GM19438 (cell line): Measurements from ENCODE around the gene PCDHB9.
"Not testable (repeated sequence)": the region's sequence is repeated elsewhere in the genome, so short reads cannot be mapped to it uniquely, and the experiment has no call there.

Experiments used
- ATAC-seq: cut with Tn5 transposase; IDR thresholded peaks from one replicate; pipeline ENCODE4 v1.9.1; 2021; ENCODE audit warnings: low read depth; ENCODE audit not compliant: unreplicated experiment

The PCDHB9 gene

DNA sequence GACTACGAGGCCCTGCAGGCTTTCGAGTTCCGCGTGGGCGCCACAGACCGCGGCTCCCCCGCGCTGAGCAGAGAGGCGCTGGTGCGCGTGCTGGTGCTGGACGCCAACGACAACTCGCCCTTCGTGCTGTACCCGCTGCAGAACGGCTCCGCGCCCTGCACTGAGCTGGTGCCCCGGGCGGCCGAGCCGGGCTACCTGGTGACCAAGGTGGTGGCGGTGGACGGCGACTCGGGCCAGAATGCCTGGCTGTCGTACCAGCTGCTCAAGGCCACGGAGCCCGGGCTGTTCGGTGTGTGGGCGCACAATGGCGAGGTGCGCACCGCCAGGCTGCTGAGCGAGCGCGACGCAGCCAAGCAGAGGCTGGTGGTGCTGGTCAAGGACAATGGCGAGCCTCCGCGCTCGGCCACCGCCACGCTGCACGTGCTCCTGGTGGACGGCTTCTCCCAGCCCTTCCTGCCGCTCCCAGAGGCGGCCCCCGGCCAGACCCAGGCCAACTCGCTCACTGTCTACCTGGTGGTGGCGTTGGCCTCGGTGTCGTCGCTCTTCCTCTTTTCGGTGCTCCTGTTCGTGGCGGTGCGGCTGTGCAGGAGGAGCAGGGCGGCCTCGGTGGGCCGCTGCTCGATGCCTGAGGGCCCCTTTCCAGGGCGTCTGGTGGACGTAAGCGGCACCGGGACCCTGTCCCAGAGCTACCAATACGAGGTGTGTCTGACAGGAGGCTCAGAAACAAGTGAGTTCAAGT, 2.7 kb upstream of the PCDHB9 start:
- not testable (repeated sequence) for ATAC-seq

GRCh38 chr5:141188682-141189081, 1.7 kb downstream of the PCDHB9 start:
- ATAC-seq, result not testable (repeated sequence)

DNA sequence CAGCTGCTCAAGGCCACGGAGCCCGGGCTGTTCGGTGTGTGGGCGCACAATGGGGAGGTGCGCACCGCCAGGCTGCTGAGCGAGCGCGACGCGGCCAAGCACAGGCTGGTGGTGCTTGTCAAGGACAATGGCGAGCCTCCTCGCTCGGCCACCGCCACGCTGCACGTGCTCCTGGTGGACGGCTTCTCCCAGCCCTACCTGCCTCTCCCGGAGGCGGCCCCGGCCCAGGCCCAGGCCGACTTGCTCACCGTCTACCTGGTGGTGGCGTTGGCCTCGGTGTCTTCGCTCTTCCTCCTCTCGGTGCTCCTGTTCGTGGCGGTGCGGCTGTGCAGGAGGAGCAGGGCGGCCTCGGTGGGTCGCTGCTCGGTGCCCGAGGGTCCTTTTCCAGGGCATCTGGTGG, 2.2 kb downstream of the PCDHB9 start:
- ATAC-seq, result not testable (repeated sequence)

GRCh38 chr5:141192110-141192725, 5.3 kb downstream of the PCDHB9 start, which contains the start of gene PCDHB10:
Gene PCDHB10, plus strand, starts transcription at chr5:141192353. Its CDS starts 200 bp downstream, at chr5:141192553.
- no peak for ATAC-seq

GRCh38 chr5:141194332-141194731, 7.4 kb downstream of the PCDHB9 start:
- not testable (repeated sequence) for ATAC-seq

- no peak for ATAC-seq
Measured at GRCh38 chr5:141196363-141196762, 9.4 kb downstream of the PCDHB9 start.

GRCh38 chr5:141199359-141200235, 12.6 kb downstream of the PCDHB9 start, which contains the start of gene PCDHB11:
Gene PCDHB11, plus strand, starts transcription at chr5:141199627. Its CDS starts 148 bp downstream, at chr5:141199775.
- ATAC-seq, result no peak

DNA sequence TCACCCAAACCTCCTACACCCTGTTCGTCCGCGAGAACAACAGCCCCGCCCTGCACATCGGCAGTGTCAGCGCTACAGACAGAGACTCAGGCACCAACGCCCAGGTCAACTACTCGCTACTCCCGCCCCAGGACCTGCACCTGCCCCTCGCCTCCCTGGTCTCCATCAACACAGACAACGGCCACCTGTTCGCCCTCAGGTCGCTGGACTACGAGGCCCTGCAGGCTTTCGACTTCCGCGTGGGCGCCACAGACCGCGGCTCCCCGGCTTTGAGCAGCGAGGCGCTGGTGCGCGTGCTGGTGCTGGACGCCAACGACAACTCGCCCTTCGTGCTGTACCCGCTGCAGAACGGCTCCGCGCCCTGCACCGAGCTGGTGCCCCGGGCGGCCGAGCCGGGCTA, 14.2 kb downstream of the PCDHB9 start:
- not testable (repeated sequence) for ATAC-seq

- ATAC-seq, result not testable (repeated sequence)
Measured at GRCh38 chr5:141201646-141202045, 14.7 kb downstream of the PCDHB9 start.

DNA sequence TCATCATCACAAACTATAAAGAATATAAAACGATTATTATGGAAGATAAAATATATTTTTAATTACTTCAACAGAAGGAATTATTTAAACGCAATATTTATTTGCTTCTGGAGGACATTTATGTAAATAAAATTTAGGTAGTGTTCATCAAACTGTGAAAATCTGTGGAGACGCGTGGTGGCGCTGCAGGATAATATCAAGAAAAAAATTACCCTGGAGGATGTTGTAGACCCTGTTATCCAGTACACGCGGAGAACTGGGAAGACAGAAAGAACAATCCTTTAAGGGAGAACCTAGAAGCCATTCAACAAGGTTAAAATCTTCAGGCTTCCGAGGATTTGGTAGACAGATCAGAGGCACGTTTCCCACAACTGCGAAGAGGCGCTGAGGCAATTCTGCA, 21.5 kb downstream of the PCDHB9 start, which contains the start of gene PCDHB12:
TSS of gene PCDHB12 (plus strand) at position 242 of the 400 bp plus-strand sequence. CDS start 189 bp downstream, outside the sequence.
- no peak for ATAC-seq

GRCh38 chr5:141210281-141210680, 23.3 kb downstream of the PCDHB9 start:
- ATAC-seq, result not testable (repeated sequence)

DNA sequence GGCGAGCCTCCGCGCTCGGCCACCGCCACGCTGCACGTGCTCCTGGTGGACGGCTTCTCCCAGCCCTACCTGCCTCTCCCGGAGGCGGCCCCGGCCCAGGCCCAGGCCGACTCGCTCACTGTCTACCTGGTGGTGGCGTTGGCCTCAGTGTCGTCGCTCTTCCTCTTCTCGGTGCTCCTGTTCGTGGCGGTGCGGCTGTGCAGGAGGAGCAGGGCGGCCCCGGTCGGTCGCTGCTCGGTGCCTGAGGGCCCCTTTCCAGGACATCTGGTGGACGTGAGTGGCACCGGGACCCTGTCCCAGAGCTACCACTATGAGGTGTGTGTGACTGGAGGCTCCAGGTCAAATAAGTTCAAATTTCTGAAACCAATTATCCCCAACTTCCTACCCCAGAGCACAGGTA, 23.9 kb downstream of the PCDHB9 start:
- ATAC-seq, result not testable (repeated sequence)

- ATAC-seq, result not testable (repeated sequence)
Measured at GRCh38 chr5:141213656-141214339, 26.8 kb downstream of the PCDHB9 start, which contains the start of gene PCDHB13. Gene PCDHB13, plus strand, starts transcription at chr5:141213919. Its CDS starts 205 bp downstream, at chr5:141214124.

DNA sequence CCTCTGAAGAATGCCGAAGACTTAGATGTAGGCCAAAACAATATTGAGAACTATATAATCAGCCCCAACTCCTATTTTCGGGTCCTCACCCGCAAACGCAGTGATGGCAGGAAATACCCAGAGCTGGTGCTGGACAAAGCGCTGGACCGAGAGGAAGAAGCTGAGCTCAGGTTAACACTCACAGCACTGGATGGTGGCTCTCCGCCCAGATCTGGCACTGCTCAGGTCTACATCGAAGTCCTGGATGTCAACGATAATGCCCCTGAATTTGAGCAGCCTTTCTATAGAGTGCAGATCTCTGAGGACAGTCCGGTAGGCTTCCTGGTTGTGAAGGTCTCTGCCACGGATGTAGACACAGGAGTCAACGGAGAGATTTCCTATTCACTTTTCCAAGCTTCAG, 27.6 kb downstream of the PCDHB9 start:
- not testable (repeated sequence) for ATAC-seq

DNA sequence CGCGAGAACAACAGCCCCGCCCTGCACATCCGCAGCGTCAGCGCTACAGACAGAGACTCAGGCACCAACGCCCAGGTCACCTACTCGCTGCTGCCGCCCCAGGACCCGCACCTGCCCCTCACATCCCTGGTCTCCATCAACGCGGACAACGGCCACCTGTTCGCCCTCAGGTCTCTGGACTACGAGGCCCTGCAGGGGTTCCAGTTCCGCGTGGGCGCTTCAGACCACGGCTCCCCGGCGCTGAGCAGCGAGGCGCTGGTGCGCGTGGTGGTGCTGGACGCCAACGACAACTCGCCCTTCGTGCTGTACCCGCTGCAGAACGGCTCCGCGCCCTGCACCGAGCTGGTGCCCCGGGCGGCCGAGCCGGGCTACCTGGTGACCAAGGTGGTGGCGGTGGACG, 28.5 kb downstream of the PCDHB9 start:
- ATAC-seq, result not testable (repeated sequence)

DNA sequence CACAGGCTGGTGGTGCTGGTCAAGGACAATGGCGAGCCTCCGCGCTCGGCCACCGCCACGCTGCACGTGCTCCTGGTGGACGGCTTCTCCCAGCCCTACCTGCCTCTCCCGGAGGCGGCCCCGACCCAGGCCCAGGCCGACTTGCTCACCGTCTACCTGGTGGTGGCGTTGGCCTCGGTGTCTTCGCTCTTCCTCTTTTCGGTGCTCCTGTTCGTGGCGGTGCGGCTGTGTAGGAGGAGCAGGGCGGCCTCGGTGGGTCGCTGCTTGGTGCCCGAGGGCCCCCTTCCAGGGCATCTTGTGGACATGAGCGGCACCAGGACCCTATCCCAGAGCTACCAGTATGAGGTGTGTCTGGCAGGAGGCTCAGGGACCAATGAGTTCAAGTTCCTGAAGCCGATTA, 29.1 kb downstream of the PCDHB9 start:
- not testable (repeated sequence) for ATAC-seq

- ATAC-seq, result no peak
Measured at GRCh38 chr5:141223112-141223783, 36.3 kb downstream of the PCDHB9 start, which contains the start of gene PCDHB14. Gene PCDHB14, plus strand, starts transcription at chr5:141223343. Its CDS starts 163 bp downstream, at chr5:141223506.

GRCh38 chr5:141224844-141225243, 37.9 kb downstream of the PCDHB9 start:
- not testable (repeated sequence) for ATAC-seq

DNA sequence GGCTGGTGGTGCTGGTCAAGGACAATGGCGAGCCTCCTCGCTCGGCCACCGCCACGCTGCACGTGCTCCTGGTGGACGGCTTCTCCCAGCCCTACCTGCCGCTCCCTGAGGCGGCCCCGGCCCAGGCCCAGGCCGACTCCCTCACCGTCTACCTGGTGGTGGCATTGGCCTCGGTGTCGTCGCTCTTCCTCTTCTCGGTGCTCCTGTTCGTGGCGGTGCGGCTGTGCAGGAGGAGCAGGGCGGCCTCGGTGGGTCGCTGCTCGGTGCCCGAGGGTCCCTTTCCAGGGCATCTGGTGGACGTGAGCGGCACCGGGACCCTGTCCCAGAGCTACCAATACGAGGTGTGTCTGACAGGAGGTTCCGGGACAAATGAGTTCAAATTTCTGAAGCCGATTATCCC, 38.5 kb downstream of the PCDHB9 start:
- ATAC-seq, result not testable (repeated sequence)
